HL-60/S4 treated with retinoic acid at 250 ng/mL for 4 days and 3 days (cell line): ENCODE measurements around the gene CDK5RAP2.

Experiments used
- in situ Hi-C: fragments of 300-500 bp; cut with MboI; formaldehyde crosslinking; loops from 2 replicates; pipeline ENCODE4 v1.7.0; 2022; ENCODE audit warnings: low sequenced_read_pairs

The CDK5RAP2 gene

DNA sequence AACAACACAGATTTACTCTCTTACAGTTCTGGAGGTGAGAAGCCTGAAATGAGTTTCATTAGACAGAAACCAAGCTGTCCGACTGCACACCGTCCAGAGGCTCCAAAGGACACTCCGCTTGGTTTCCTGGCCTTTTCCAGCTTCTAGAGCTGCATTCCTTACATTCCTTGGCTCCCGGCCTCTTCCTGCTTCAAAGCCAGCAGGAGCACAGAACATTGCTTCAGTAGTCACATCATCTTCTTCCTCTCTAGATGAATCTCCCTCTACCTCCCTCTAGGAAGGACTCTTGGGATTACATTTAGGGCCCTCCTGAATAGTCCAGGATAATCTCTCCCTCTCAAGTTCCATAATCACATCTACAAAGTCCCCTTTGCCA is 213.3 kb downstream of the CDK5RAP2 start:
- in situ Hi-C loops: no loop called here

- in situ Hi-C loops: no loop called here
Observed at GRCh38 chr9:120365386-120365785, 214.6 kb downstream of the CDK5RAP2 start.

- in situ Hi-C loops: no loop called here
Observed at GRCh38 chr9:120363697-120364096, 216.3 kb downstream of the CDK5RAP2 start.

DNA sequence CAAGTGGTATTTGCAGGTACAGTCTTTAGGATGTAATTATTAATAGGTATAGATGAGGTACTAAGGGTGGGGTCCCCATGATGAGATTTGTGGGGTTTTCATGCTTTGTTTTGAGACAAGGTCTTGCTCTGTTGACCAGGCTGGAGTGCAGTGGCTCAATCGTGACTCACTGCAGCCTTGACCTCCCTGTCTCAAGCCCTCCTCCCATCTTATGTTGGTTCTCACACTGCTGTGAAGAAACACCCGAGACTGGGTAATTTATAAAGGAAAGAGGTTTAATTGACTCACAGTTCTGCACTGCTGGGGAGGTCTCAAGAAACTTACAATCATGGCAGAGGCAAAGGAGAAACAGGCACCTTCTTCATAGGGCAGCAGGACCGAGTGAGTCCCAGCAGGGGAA is 217.5 kb downstream of the CDK5RAP2 start:
- in situ Hi-C loops: no loop called here

DNA sequence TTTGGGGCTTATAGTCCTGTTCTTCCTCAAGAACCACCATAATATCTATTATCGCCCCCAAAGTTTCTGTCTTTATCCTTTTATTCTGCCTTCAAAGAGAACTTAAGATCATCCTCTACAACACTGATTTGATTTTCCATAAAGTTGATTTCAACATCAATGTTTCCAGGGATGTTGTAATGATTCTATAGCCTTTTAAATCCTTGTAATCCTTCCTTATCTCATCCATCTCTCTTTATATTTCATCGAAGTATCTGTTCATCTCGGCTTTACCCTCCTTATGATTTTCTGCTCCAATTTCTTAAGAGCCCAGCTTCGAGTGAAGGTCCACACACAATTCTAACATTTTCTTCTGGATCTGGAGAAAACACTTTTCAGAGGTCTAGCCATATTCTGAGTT is 218.4 kb downstream of the CDK5RAP2 start:
- in situ Hi-C loops: no loop called here

DNA sequence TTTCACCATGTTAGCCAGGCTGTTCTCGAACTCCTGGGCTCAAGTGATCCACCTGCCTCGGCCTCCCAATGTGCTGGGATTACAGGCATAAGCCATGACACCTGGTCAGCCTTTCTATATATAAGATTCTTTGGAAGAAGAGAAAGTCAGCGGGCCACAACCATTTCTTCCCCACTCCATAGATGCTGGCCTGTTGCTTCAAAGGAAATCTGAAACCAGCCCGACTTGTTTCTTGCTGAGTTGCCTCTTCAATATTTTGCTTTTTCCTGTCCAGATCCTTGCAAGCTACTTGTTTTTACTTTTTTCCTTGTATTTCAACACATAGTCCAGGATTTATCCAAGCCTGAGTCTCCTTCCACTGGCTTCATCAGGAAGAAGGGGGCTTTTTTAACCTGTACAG is 219.5 kb downstream of the CDK5RAP2 start:
- in situ Hi-C loops: no loop called here

DNA sequence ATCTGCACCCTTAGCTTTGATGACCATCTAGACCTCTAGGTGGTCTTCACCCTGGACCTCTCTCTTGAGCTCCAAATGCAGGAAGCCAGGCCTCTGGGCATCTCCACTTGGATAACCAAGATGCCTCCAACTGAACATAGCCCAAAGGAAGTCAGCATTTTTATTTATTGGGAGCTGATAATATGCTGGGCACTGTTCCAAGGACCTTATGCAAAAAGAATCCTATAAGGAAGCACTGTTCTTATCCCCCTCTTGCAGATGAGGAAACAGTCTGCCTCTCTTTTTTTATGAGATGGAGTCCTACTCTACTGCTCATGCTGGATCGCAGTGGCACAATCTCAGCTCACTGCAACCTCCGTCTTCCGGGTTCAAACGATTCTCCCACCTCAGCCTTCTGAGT is 219.9 kb downstream of the CDK5RAP2 start:
- in situ Hi-C loops: no loop called here

- in situ Hi-C loops: no loop called here
Observed at GRCh38 chr9:120358877-120359276, 221.1 kb downstream of the CDK5RAP2 start.

DNA sequence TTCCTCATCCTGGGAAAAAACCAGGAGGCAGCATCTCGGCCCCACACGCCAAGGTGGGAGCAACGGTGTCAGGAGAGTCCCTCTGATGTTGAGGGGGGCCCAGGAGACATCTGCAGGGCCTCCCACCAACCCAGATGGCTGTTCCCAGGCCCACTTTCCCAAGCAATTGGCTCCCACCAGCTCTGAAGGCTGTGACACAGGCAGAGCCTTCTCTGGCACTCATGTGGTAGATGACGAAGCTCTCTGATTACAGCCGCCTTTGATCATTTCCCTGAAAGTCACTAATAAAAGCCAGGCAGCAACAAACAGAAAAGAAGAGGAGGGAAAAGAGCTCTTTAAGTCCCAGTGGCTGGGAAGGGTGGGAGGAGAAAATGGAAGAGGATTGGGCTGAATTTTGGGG is 226.5 kb downstream of the CDK5RAP2 start:
- in situ Hi-C loops: no loop called here

- in situ Hi-C loops: no loop called here
Observed at GRCh38 chr9:120351106-120351505, 228.9 kb downstream of the CDK5RAP2 start.

DNA sequence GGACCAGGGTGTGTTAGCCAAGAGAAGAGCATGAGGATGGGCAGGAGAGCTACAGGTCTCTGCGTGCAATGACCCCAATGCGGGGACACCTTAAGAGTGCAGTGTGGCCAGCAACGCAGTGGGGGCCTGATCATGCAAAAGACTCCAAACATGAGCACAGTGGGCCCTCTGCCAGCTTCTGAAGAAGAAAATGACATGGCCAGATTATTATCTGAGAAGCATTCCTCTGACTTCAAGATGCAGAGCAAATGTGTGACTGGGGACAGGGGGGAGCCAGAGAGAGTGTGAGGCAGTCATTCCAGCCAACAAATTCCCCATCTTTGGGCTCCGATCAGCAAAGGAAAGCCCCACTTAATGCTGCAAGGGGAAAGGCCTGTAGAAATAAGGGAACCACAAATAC is 229.4 kb downstream of the CDK5RAP2 start:
- in situ Hi-C loops: no loop called here

DNA sequence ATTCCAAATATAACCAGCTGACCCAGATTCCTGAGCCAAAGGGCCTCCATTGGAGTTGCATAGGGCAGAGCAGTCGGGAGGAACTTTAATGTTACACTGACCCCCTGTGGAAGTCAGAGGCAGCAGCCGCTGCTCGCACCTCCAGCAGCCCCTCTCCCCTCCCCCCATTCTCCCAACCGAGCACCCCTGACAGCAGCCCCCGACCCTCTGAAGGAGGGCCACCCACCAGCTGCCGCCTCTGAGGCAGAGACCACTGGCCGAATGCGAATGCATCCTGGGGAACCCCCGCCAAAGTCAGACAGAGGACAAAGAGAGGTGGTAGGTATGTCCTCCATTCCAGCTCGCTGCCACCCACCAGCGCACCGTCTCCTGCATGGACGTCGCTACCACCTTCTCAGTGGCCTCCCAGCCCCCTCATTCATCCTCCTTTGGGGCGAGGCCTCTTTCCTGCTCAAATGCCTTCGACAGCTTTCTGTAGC is 231.0 kb downstream of the CDK5RAP2 start:
- in situ Hi-C loops: no loop called here

DNA sequence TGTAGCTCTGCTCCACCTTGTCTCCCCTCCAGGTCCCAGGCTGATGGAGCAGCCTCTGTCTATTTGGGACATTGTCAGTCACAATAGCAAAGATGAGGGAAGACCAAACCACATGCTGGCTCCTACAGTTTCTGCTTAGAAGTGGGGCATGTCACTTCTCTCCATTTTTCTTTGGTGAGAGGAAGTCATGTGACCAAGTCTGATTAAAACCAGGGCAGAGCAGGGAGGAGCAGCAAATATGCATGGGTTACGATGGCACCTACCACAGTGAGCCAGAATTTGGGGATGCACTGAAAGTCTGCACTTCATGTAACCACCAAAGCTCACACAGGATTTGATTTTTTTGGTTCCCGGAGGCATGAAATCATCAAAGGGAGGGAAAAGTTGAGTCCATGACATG is 234.6 kb downstream of the CDK5RAP2 start:
- in situ Hi-C loops: no loop called here

- in situ Hi-C loops: no loop called here
Observed at GRCh38 chr9:120344230-120344629, 235.7 kb downstream of the CDK5RAP2 start.

DNA sequence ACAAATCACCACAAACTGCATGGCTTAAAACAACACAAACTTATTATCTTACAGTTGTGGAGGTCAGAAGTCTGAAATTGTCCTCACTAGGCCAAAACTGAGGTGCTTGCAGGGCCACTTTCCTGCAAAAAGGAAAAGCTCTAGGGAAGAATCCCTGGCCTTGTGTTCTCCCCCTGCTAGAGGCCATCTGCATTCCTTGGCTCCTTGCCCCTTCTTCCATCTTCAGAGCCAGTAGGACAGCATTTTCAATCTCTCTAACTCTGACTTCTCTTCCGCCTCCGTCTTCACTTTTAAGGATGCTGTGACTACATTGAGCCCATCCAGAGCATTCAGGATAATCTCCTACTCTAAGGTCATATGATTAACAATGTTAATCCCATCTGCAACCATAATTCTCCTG is 236.6 kb downstream of the CDK5RAP2 start:
- in situ Hi-C loops: no loop called here
